ENCODE data around the gene PGAP1. TPM values are rescaled to one million over a fixed set of nuclear protein-coding genes. Genes with fewer than 3 reads are reported as not detected.

PGAP1 gene
- total and polyA plus RNA-seq, 12 donors: 0.99 to 9.8 (median 5.6) TPM

- H3K36me3 ChIP-seq: peaks cover 0 to 8% (median 0%) of the 10 kb centered on the region in 9 donors
- H3K27ac ChIP-seq: no peak overlapping the region
- TF ChIP-seq CTCF (IDR thresholded peaks at IDR 0.05): no peak
- intact Hi-C loops (cut with DNase I): loop anchor here in 4 of 10 donors (10.0 kb wide), 4 partner anchors 61 to 271 kb away; no protein-coding TSS in a partner anchor
- peak overlapping the region in 5 of 10 donors; percentile 69 to 93 (median 87) for H3K4me3 ChIP-seq
- H3K9me3 ChIP-seq: no peaks in the 10 kb centered on the region
- H3K4me1 ChIP-seq: peaks cover 0 to 34% (median 13%) of the 10 kb centered on the region in 9 donors
- DNase-seq (no peak), ATAC-seq (no peak)
- H3K27me3 ChIP-seq: no peaks in the 10 kb centered on the region
Measured at GRCh38 chr2:196924051-196924450, 2.5 kb downstream of the PGAP1 start.

GRCh38 chr2:196918927-196919326, 7.6 kb downstream of the PGAP1 start:
- DNase-seq: no peak
- ATAC-seq: no peak
- 82 to 85% methylated on average over 3 of the region's 3 CpGs for WGBS, 2 donors
- Histone ChIP-seq H3K27me3 (no peaks in the 10 kb centered on the region), H3K4me3 (no peak overlapping the region), H3K27ac (no peak overlapping the region), H3K9me3 (peaks cover 0 to 10% (median 0%) of the 10 kb centered on the region in 11 donors), H3K36me3 (peaks cover 0 to 58% (median 14%) of the 10 kb centered on the region in 9 donors), H3K4me1 (peaks cover 0 to 13% (median under 1%) of the 10 kb centered on the region in 9 donors)
- intact Hi-C loops (cut with DNase I): no loop called here
- no peak for TF ChIP-seq CTCF (IDR thresholded peaks at IDR 0.05)

GRCh38 chr2:196917802-196918201, 8.7 kb downstream of the PGAP1 start:
- peaks cover 0 to 69% (median 17%) of the 10 kb centered on the region in 9 donors for H3K36me3 ChIP-seq
- intact Hi-C loops (cut with DNase I): no loop called here

GRCh38 chr2:196915507-196916189, 10.9 kb downstream of the PGAP1 start:
- H3K27me3 ChIP-seq: no peaks in the 10 kb centered on the region
- no peak for TF ChIP-seq CTCF (IDR thresholded peaks at IDR 0.05)
- intact Hi-C loops (cut with DNase I): no loop called here
- H3K4me3 ChIP-seq: no peak overlapping the region
- peak overlapping the region in 1 of 10 donors; percentile 47 for H3K27ac ChIP-seq
- peaks cover 0 to 10% (median 0%) of the 10 kb centered on the region in 11 donors for H3K9me3 ChIP-seq
- peaks cover 0 to 84% (median 17%) of the 10 kb centered on the region in 9 donors for H3K36me3 ChIP-seq
- DNase-seq (no peak), ATAC-seq (no peak)
- WGBS, 2 donors: 96 to 98% methylated on average over 3 of the region's 3 CpGs
- peaks cover 0 to 9% (median 0%) of the 10 kb centered on the region in 9 donors for H3K4me1 ChIP-seq

More at GRCh38 chr2:196917802-196918201, 8.7 kb downstream of the PGAP1 start:
- H3K27me3 ChIP-seq: no peaks in the 10 kb centered on the region
- H3K4me1 ChIP-seq: peaks cover 0 to 9% (median 0%) of the 10 kb centered on the region in 9 donors
- DNase-seq: no peak
- no peak overlapping the region for H3K4me3 ChIP-seq
- ATAC-seq: no peak
- no peak overlapping the region for H3K27ac ChIP-seq
- H3K9me3 ChIP-seq: peaks cover 0 to 10% (median 0%) of the 10 kb centered on the region in 11 donors
- TF ChIP-seq CTCF (IDR thresholded peaks at IDR 0.05): no peak
